Measurements from ENCODE around the gene ADD2.

ADD2 gene

DNA sequence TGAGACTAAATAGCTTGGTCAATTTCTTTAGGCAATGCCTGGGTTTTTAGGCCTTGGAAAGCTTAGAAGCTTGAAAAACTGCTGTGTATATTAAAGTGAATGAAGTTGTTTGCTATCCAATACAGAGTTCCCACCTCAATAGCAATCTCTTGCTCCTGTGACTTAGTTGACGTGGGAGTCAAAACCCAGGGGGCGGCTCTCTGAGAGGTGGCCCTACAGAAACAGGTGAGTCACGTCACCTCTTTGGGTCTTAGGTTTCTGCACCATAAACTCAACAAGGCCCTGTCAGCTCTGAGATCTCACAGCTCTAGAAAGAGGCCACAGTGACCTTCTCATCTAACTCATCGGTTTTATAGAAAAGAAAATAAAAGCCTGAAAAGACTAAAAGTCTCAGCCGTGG, 79.6 kb downstream of the ADD2 start:
- H3K4me1 ChIP-seq (ENCODE audit: control insufficient read depth, low read depth, low read length), result peaks cover 8% of the 10 kb centered on the region
- no peak overlapping the region for H3K4me3 ChIP-seq (ENCODE audit: low read length)
- no peaks in the 10 kb centered on the region for H3K27me3 ChIP-seq (ENCODE audit: control insufficient read depth, insufficient read depth, low read length)
- no peak overlapping the region for H3K9ac ChIP-seq (ENCODE audit: low read length)
- no peaks in the 10 kb centered on the region for H3K9me3 ChIP-seq (ENCODE audit: control insufficient read depth, low read depth, low read length)
- no peak overlapping the region for H3K27ac ChIP-seq (ENCODE audit: low read length)
- peaks cover 76% of the 10 kb centered on the region for H3K36me3 ChIP-seq (ENCODE audit: control insufficient read depth, low read depth, low read length)

DNA sequence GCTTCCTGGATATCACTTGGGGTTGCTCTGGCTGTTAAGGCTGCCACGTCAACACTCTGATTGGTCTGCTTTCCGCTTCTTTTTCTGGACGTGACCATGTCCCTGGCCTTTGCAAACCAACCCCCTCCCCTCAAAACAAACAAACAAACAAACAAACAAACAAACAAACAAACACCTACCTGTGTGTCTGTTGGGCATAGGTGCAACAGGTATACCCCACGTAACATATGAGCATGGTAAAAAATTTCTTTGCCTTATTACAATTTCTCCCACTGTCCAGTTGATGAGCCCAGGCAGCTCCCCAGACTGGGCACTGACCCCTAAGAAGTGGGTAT, 80.6 kb downstream of the ADD2 start:
- Histone ChIP-seq H3K9me3 (ENCODE audit: control insufficient read depth, low read depth, low read length) (no peaks in the 10 kb centered on the region), H3K27me3 (ENCODE audit: control insufficient read depth, insufficient read depth, low read length) (no peaks in the 10 kb centered on the region), H3K4me1 (ENCODE audit: control insufficient read depth, low read depth, low read length) (peaks cover 8% of the 10 kb centered on the region), H3K4me3 (ENCODE audit: low read length) (no peak overlapping the region), H3K27ac (ENCODE audit: low read length) (peak overlapping the region; percentile 41), H3K36me3 (ENCODE audit: control insufficient read depth, low read depth, low read length) (peaks cover 75% of the 10 kb centered on the region), H3K9ac (ENCODE audit: low read length) (no peak overlapping the region)

DNA sequence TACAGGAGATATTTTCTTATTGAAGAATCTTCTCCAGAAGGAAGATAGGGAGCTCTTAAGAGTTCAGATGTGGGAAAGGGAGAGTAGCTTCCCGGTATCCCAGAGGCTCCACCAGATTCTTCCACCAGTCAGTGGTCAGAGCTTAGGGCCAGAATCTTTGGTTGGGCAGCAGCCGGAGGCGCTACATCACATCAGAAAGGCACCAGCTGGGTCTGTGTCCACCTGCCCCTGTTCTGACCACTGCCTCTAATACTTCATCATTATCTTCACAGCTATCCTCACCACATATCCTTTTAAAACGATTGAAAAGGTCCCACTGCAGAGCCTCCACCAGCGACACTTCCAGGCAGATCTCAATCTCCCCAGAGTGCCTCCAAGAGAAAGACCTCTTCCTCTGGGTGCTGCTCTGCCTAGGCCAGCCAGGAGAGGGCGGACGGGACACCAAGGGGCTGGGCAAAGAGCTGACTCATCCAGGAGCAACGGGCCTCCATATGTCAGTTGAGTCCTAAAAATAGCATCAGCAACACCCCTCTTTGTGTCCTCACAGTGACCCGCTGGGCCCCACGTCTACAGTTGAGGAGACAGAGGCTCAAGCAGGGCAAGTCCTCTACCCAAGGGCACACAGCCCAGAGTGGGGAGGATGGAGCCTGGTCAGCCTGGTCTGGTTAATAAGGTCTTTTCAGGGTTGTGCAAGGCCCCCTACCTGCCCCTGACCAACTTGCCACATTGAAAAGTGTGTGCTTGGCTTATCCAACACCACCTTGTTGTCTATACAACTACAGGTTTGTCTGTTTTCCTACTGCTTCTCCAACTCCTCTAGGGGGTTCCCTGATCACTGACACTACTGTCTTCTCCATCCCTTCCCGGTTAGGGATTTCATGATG, 81.2 kb downstream of the ADD2 start:
- H3K27ac ChIP-seq (ENCODE audit: low read length), result peak overlapping the region; percentile 41
- no peaks in the 10 kb centered on the region for H3K9me3 ChIP-seq (ENCODE audit: control insufficient read depth, low read depth, low read length)
- H3K27me3 ChIP-seq (ENCODE audit: control insufficient read depth, insufficient read depth, low read length), result no peaks in the 10 kb centered on the region
- no peak overlapping the region for H3K4me3 ChIP-seq (ENCODE audit: low read length)
- H3K36me3 ChIP-seq (ENCODE audit: control insufficient read depth, low read depth, low read length), result peaks cover 74% of the 10 kb centered on the region
- peaks cover 8% of the 10 kb centered on the region for H3K4me1 ChIP-seq (ENCODE audit: control insufficient read depth, low read depth, low read length)
- H3K9ac ChIP-seq (ENCODE audit: low read length), result no peak overlapping the region

DNA sequence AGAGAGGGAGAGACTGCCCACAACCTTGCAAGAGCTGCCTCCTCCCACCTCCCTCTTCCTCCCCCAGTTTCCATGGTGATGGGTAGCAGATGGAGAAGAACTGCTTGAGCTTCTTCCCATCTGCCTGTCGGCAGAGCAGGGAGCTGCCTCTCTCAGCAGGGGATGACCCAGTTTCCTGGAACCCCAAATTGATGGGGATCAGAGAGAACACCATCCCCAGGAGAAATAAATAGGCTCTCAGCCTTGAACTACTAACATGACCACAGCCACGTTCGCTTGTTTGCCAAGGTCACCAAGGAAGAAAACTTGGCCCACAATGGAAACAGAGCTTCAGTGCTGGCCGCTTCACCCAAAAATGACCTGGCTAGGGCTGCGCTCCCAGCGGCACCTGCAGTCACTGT, 82.2 kb downstream of the ADD2 start:
- H3K27ac ChIP-seq (ENCODE audit: low read length), result no peak overlapping the region
- H3K36me3 ChIP-seq (ENCODE audit: control insufficient read depth, low read depth, low read length), result peaks cover 70% of the 10 kb centered on the region

DNA sequence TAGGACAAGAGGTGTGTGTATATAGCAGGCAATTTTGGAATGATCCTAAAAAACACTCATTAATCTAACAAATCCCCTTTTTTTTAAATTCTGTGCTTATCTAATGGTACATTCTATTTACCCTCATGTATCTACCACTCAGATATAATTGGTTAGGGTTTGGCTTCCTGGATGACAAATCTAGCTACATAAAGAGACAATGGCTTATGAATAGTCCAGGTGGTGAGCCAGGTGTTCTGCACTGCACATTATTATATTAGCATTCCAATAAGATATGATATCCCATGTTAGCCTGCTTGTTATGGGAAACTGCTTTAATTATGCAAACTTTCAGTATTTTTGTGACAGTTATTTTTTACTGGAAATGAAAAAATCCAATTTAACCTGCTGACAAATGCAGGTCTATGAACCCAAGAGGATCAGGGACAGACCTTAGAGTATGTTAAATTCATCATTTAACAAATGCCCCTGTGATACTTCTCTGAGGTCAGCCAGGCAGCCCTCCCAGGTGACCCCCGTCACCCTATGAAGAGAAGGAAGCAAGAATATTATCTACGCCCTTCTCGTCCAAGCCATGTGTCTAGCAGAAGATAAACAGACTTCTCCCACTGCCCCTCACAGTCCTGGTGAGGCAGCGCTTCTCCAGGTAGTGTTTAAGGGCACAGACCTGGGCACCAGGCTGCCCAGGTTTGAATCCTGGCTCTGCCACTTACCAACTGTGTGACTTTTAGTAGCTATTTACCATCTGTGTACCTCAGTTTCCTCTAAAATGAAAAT, 83.0 kb downstream of the ADD2 start:
- no peak overlapping the region for H3K9ac ChIP-seq (ENCODE audit: low read length)
- H3K27me3 ChIP-seq (ENCODE audit: control insufficient read depth, insufficient read depth, low read length), result no peaks in the 10 kb centered on the region
- peaks cover 8% of the 10 kb centered on the region for H3K4me1 ChIP-seq (ENCODE audit: control insufficient read depth, low read depth, low read length)
- no peak overlapping the region for H3K4me3 ChIP-seq (ENCODE audit: low read length)
- no peaks in the 10 kb centered on the region for H3K9me3 ChIP-seq (ENCODE audit: control insufficient read depth, low read depth, low read length)
- H3K27ac ChIP-seq (ENCODE audit: low read length), result no peak overlapping the region
- peaks cover 72% of the 10 kb centered on the region for H3K36me3 ChIP-seq (ENCODE audit: control insufficient read depth, low read depth, low read length)

More for the DNA sequence above, 82.2 kb downstream of the ADD2 start:
- Histone ChIP-seq H3K9ac (ENCODE audit: low read length) (no peak overlapping the region), H3K9me3 (ENCODE audit: control insufficient read depth, low read depth, low read length) (no peaks in the 10 kb centered on the region), H3K27me3 (ENCODE audit: control insufficient read depth, insufficient read depth, low read length) (no peaks in the 10 kb centered on the region), H3K4me1 (ENCODE audit: control insufficient read depth, low read depth, low read length) (peaks cover 8% of the 10 kb centered on the region), H3K4me3 (ENCODE audit: low read length) (no peak overlapping the region)

DNA sequence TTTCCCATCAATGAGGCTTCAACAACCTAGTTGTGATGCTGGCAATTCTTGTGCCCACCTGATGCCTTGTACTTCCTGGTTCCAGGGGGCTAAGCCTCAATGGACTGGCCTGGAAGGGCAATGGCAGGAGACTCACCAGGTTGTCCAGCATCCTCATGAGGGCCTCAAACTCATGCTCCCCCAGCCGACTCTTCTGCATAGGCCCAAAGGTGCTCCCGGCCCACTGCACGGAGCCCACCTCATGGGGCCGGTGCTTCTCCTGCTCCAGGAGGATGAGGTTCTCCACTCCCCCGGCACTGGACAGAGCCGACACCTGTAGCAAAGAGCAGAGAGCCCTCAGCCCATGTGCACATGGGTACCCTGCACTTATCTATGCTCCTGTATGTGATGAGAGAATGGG, 84.5 kb downstream of the ADD2 start:
- Histone ChIP-seq H3K27ac (ENCODE audit: low read length) (no peak overlapping the region), H3K4me1 (ENCODE audit: control insufficient read depth, low read depth, low read length) (peaks cover 8% of the 10 kb centered on the region), H3K4me3 (ENCODE audit: low read length) (no peak overlapping the region), H3K27me3 (ENCODE audit: control insufficient read depth, insufficient read depth, low read length) (no peaks in the 10 kb centered on the region), H3K9ac (ENCODE audit: low read length) (no peak overlapping the region), H3K36me3 (ENCODE audit: control insufficient read depth, low read depth, low read length) (peaks cover 76% of the 10 kb centered on the region), H3K9me3 (ENCODE audit: control insufficient read depth, low read depth, low read length) (no peaks in the 10 kb centered on the region)

DNA sequence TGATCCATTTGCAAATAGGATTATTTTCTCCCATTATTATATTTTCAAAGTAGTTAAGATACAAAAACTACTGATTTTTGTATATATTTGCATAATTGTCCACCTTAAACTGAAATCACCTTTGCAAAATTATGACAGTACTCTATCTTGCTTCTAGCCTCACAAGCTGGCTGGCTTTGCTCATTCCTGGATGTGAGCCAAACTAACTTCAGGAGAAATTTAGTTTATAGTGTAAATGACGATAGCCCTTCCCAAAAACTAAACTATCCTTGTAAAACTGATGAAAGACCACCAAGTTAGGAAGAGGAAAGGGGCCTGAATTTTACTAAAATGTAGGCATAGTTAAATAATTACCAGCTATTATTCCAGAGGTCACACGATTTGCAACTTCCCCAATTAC, 87.3 kb downstream of the ADD2 start:
- Histone ChIP-seq H3K27me3 (ENCODE audit: control insufficient read depth, insufficient read depth, low read length) (no peaks in the 10 kb centered on the region), H3K9me3 (ENCODE audit: control insufficient read depth, low read depth, low read length) (no peaks in the 10 kb centered on the region), H3K9ac (ENCODE audit: low read length) (no peak overlapping the region), H3K4me1 (ENCODE audit: control insufficient read depth, low read depth, low read length) (no peaks in the 10 kb centered on the region), H3K36me3 (ENCODE audit: control insufficient read depth, low read depth, low read length) (peaks cover 86% of the 10 kb centered on the region), H3K4me3 (ENCODE audit: low read length) (no peak overlapping the region), H3K27ac (ENCODE audit: low read length) (no peak overlapping the region)

DNA sequence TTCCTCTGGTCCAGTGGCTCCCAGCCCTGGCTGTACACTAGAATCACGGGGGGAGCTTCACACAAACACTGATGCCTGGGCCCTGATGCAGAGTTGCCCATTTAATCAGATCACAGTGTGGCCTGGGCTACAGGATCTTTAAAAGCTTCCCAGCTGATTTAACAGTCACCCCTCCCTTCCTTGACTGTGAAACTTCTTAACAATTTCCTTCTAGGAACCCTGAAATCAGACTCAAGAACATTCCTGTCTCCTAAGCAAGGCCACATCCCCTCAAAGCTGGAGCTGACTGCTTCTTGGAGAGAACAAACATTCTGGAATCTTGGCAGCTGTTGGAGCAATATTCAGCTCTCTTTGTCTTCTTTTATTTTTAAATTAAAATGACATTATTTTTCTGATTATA, 88.7 kb downstream of the ADD2 start:
- Histone ChIP-seq H3K36me3 (ENCODE audit: control insufficient read depth, low read depth, low read length) (peaks cover 85% of the 10 kb centered on the region), H3K9ac (ENCODE audit: low read length) (no peak overlapping the region), H3K4me1 (ENCODE audit: control insufficient read depth, low read depth, low read length) (no peaks in the 10 kb centered on the region), H3K27me3 (ENCODE audit: control insufficient read depth, insufficient read depth, low read length) (no peaks in the 10 kb centered on the region), H3K9me3 (ENCODE audit: control insufficient read depth, low read depth, low read length) (no peaks in the 10 kb centered on the region), H3K27ac (ENCODE audit: low read length) (no peak overlapping the region), H3K4me3 (ENCODE audit: low read length) (no peak overlapping the region)

DNA sequence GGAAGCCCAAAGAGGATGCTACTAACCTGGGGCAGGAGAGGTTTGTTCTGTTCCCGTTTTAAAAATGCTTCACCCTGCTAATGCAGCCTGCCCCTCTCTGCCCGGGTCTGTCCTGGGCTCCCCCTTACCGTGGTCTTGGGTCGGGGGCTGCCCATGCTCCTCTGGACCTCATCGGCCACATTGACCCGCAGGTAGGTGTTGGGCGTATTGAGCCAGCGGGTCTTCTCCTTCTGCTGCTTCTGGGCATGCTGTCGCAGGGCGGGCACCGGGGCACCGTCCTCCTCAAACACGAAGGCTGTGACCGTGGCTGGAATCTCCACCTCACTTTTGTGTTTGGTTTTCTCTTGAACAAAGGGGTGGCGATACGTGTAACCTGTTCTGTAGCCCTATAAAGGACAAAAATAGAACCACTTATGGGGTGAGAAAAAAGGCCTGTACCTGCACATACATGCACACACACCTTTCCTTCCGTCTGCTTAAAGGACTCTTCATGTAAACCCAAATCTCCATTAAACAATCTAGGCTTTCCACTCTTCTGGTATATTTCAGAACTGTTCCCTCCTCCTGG, 89.3 kb downstream of the ADD2 start:
- H3K36me3 ChIP-seq (ENCODE audit: control insufficient read depth, low read depth, low read length), result peaks cover 79% of the 10 kb centered on the region

DNA sequence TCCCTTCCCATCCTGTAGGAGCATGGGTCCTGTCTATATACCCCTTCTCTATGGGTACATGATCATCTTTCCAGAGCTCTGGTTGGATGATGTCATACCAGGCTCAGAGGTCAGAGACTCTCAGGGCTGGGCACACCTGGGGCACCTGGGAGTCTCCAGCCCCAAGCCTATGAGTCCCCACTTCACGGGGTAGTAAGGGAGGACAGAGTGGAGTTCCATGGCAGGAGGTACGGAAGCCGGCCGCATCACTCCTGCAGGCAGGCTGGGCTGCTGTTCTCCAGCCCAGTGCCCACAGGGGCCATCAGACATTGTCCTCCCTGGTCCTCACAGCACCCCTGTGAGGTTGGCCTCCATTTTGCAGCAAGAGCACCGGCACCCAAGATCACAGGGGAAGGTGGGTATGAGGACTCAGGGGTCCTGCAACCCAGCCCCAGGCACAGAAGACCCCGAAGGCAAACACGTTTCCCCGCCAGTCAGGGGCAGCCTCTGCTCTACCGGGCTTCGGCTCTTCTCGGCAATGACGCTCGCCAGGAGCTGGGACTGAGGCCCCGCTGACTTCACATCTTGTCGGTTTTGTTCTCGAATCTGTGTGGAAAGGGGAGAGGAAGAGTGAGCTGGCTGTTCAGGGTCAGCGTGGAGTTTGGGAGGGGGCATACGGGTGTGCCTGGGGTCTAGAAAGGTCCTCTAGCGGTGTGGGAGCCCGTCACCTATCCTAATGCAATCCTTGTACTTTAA, 91.5 kb downstream of the ADD2 start:
- H3K36me3 ChIP-seq (ENCODE audit: control insufficient read depth, low read depth, low read length), result peaks cover 76% of the 10 kb centered on the region
- H3K4me1 ChIP-seq (ENCODE audit: control insufficient read depth, low read depth, low read length), result no peaks in the 10 kb centered on the region
- no peak overlapping the region for H3K9ac ChIP-seq (ENCODE audit: low read length)
- H3K27me3 ChIP-seq (ENCODE audit: control insufficient read depth, insufficient read depth, low read length), result no peaks in the 10 kb centered on the region
- no peak overlapping the region for H3K4me3 ChIP-seq (ENCODE audit: low read length)
- no peak overlapping the region for H3K27ac ChIP-seq (ENCODE audit: low read length)
- H3K9me3 ChIP-seq (ENCODE audit: control insufficient read depth, low read depth, low read length), result no peaks in the 10 kb centered on the region

More for the DNA sequence above, 89.3 kb downstream of the ADD2 start:
- Histone ChIP-seq H3K4me3 (ENCODE audit: low read length) (no peak overlapping the region), H3K4me1 (ENCODE audit: control insufficient read depth, low read depth, low read length) (no peaks in the 10 kb centered on the region), H3K27me3 (ENCODE audit: control insufficient read depth, insufficient read depth, low read length) (no peaks in the 10 kb centered on the region), H3K27ac (ENCODE audit: low read length) (no peak overlapping the region), H3K9ac (ENCODE audit: low read length) (no peak overlapping the region), H3K9me3 (ENCODE audit: control insufficient read depth, low read depth, low read length) (no peaks in the 10 kb centered on the region)

DNA sequence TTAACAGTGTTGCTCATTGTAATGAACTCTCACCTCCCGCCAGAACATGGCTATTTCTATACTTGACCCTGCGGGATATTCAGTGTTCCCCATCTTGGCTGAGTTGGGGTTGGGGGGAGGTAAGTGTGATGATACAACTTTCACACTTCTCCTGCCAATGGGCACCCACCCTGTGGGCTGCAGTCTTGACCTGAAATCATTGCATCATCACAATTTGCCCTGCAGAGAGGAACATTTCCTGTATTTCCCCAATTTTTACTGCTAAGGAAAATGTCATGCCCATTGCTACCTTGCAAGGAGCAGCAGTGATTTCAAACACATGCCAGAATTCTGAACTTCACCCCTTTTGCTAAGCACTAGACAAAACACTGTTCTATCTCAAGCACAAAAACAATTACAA, 92.1 kb downstream of the ADD2 start:
- no peaks in the 10 kb centered on the region for H3K27me3 ChIP-seq (ENCODE audit: control insufficient read depth, insufficient read depth, low read length)
- peaks cover 77% of the 10 kb centered on the region for H3K36me3 ChIP-seq (ENCODE audit: control insufficient read depth, low read depth, low read length)
- no peak overlapping the region for H3K27ac ChIP-seq (ENCODE audit: low read length)

More for the DNA sequence above, 92.1 kb downstream of the ADD2 start:
- no peak overlapping the region for H3K9ac ChIP-seq (ENCODE audit: low read length)
- H3K4me3 ChIP-seq (ENCODE audit: low read length), result no peak overlapping the region
- no peaks in the 10 kb centered on the region for H3K4me1 ChIP-seq (ENCODE audit: control insufficient read depth, low read depth, low read length)
- H3K9me3 ChIP-seq (ENCODE audit: control insufficient read depth, low read depth, low read length), result no peaks in the 10 kb centered on the region
